SJSA1 (cell line): Measurements from ENCODE around the gene NHERF1. TPM values are rescaled to one million over a fixed set of nuclear protein-coding genes. Genes with fewer than 3 reads are reported as not detected.

Experiments used
- DNase-seq, 2 experiments: peaks; one replicate each; pipeline ENCODE4 v3.0.0-alpha.2; 2015 to 2020; ENCODE audit warnings: low spot score in 2 of 2, low read depth in 1 of 2
- H3K27ac ChIP-seq: fragments of 250-450 bp; sonication (Bioruptor Pico); 2 replicates; pipeline ENCODE4 v1.5.1; 2020; ENCODE audit warnings: mild to moderate bottlenecking, moderate library complexity
- H3K27me3 ChIP-seq: fragments of 250-450 bp; sonication (Bioruptor Pico); replicated peaks from 2 replicates; pipeline ENCODE4 v1.5.1; 2020; ENCODE audit warnings: mild to moderate bottlenecking, moderate library complexity
- H3K36me3 ChIP-seq: fragments of 250-450 bp; sonication (Bioruptor Pico); 2 replicates; pipeline ENCODE4 v1.5.1; 2020; ENCODE audit warnings: mild to moderate bottlenecking
- H3K4me1 ChIP-seq: fragments of 250-450 bp; sonication (Bioruptor Pico); replicated peaks from 2 replicates; pipeline ENCODE4 v1.6.1; 2021; ENCODE audit warnings: mild to moderate bottlenecking
- H3K4me3 ChIP-seq: fragments of 250-450 bp; sonication (Bioruptor Pico); 2 replicates; pipeline ENCODE4 v1.5.1; 2020; ENCODE audit warnings: mild to moderate bottlenecking
- H3K9me3 ChIP-seq: fragments of 250-450 bp; sonication (Bioruptor Pico); replicated peaks from 2 replicates; pipeline ENCODE4 v1.5.1; 2020; ENCODE audit warnings: mild to moderate bottlenecking
- total RNA-seq: library from RNA; depleted of rRNA; stranded (reverse); fragments of >200 nt; shearing (Covaris generic); gene quantifications from 2 replicates; pipeline ENCODE4 v1.2.3, GENCODE V29; 2014; rRNA removed

The NHERF1 gene
- total RNA-seq, 1 experiment from 2014 or later: 41.6 TPM

DNA sequence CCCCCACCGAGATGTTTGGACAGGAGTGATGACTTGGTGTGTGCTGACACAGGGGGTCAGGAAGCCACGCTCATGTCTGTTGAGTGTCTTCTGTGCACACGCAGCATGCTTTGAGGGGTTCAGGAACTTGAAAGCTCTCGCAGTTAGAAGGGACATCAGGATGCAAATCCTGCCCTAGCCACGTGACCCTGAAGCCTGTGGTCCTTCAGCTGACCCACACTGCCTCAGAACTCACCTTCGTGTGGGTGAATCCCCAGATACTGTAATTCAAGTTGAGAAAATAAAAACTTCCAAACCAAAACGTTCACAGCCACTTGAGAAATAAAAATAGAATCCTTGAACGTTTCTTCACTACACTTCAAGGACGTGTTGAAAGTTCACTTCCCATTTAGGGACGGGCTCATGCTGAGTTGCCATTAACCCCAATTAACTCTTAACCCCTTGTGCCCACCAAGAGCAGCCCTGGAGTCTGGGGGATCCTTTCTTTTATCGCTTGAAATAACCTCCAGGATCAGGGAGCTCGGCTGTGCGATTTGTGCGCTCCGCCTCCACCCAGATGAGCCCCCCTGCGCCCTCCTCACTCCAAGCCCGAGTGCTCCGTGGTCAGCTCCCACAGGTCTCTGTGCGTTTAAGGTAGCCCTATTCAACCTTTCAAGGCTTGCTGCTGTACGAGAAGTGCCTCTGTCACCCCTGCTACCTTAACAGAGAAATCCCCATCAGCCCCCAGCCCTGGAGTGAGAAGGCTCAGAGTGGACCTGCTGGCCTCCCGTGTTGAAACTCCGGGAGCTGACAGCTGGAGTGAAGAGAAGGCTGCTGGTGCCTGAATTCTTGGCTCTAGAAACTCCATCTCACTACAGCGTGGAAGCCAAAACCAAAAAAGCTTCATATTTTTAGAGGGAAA, 63.9 kb downstream of the NHERF1 start:
- H3K36me3 ChIP-seq: peaks cover 48% of the 10 kb centered on the region
- H3K4me3 ChIP-seq: no peak overlapping the region
- no peaks in the 10 kb centered on the region for H3K27me3 ChIP-seq
- no peak for DNase-seq
- H3K27ac ChIP-seq: no peak overlapping the region
- H3K4me1 ChIP-seq: 0 out of 2 replicates have a peak, but pooled peaks cover 3% of the 10 kb centered on the region
- H3K9me3 ChIP-seq: no peaks in the 10 kb centered on the region

DNA sequence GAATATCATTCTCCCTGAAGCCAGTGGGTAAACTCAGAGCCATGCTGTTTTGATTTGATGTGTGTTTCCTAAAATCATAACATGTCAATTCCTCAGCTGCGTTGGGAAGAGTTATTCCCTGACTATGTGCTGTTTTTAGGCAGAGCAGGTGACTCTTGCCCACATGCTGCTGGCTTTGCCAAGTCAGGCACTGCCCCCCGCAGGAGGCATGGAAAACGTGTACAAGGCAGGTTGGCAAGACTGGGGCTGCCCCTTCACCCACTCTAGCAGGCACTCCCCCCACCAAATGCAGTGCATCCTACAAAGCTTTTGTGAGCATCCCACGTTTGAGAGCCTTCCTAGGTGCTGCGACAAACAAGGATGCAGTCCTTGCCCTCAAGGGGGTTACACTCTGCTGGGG, 66.0 kb downstream of the NHERF1 start:
- Histone ChIP-seq H3K27ac (no peak overlapping the region), H3K4me3 (no peak overlapping the region), H3K4me1 (0 out of 2 replicates have a peak, but pooled peaks cover 3% of the 10 kb centered on the region), H3K36me3 (peaks cover 55% of the 10 kb centered on the region), H3K27me3 (no peaks in the 10 kb centered on the region), H3K9me3 (no peaks in the 10 kb centered on the region)
- DNase-seq: no peak

DNA sequence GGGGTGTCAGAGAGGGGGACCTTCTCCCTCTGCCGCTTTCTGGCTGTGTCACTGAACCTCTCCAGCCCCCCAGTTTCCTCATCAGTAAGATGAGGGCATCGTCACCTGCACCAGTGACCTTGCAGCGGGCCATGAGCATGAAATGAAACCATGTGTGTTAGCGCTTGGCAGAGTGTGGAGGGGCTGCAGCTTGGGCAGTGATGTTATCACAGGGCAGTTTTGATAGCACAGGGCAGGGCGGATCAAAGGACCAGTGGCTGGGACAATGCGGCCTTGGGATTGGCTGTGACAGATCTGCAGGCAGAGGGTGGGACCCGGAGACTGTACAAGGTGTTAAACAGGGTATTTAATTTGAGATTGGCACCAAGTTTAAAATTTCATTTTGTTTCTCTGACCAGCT, 66.6 kb downstream of the NHERF1 start:
- Histone ChIP-seq H3K27me3 (no peaks in the 10 kb centered on the region), H3K4me3 (no peak overlapping the region), H3K36me3 (peaks cover 61% of the 10 kb centered on the region), H3K9me3 (no peaks in the 10 kb centered on the region), H3K4me1 (0 out of 2 replicates have a peak, but pooled peaks cover 3% of the 10 kb centered on the region), H3K27ac (no peak overlapping the region)
- no peak for DNase-seq

DNA sequence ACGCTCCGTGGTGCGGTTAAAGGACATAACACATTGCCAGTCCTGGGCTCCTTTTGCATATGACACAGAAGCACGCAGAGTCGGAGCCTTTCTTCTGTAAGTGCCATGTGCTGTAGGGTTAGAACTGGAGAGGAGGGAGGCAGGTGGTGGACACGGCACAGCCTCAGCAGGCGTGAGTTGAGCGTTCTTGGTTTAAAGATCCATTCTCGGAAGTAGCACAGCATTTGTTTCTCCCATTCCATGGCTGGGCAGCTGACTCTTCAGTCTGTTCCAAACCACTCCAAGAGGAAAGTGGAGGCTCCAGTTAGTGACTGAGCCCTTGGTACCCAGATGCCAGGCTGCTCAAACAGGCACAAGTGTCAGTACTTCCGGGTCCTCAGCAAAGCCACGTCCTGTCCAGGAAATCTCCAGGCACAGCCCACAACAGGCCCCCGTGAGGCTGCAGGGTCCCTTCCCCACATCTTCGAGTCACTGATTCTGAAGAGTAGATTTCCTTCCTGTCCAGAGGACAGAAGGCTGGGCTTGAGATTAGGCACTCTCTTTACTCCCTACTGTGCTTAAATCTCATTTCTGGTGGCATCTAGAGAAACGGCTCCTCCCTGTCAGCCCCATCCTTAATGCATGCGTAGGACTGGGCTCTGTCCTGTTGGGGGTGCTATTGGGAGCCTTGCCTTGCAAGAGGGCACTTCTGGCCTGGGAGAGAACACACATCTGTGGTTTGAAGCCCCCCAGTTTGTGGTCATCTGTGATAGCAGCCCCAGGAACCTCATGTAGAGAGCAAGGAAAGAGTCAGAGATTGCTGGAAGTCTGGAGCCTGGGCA, 67.3 kb downstream of the NHERF1 start:
- Histone ChIP-seq H3K27me3 (no peaks in the 10 kb centered on the region), H3K36me3 (peaks cover 68% of the 10 kb centered on the region), H3K4me1 (0 out of 2 replicates have a peak, but pooled peaks cover 3% of the 10 kb centered on the region), H3K9me3 (no peaks in the 10 kb centered on the region), H3K4me3 (no peak overlapping the region), H3K27ac (no peak overlapping the region)
- no peak for DNase-seq

DNA sequence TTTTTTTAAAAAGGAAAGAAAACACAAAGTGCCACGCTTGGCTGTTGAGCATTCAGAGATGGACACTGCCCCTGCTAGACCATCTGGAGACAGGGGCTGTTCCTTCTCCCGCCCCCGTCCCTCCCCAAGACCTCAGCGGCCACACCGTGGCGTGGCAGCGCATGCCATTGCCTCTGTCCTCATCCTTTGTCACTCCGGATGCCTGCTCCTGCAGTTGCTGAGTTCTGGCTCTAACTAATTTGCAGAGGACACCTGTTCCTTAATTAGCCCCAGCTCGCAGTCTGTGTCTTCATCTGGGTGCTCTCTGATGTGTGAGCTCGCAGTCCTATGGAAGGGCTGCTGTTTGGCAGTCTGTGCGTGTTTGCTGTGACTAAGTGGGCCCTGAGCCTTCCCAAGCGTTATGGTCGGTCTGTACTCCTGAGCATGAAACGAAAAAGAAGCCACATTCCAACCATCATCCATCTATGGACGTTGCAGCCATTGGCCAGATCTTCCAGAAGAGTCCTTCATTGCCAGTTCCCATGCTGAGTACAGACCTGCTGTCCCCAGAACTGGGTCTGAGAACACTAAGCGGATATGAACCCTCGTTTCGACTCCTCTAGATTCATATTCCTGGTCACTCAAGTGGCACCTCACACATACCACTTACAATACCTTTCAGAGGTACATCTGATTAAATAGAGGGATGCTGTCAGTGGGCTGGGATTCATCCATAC, 68.6 kb downstream of the NHERF1 start:
- Histone ChIP-seq H3K27me3 (no peaks in the 10 kb centered on the region), H3K36me3 (peaks cover 78% of the 10 kb centered on the region), H3K27ac (no peak overlapping the region), H3K4me1 (no peaks in the 10 kb centered on the region), H3K4me3 (no peak overlapping the region), H3K9me3 (no peaks in the 10 kb centered on the region)
- DNase-seq: no peak

DNA sequence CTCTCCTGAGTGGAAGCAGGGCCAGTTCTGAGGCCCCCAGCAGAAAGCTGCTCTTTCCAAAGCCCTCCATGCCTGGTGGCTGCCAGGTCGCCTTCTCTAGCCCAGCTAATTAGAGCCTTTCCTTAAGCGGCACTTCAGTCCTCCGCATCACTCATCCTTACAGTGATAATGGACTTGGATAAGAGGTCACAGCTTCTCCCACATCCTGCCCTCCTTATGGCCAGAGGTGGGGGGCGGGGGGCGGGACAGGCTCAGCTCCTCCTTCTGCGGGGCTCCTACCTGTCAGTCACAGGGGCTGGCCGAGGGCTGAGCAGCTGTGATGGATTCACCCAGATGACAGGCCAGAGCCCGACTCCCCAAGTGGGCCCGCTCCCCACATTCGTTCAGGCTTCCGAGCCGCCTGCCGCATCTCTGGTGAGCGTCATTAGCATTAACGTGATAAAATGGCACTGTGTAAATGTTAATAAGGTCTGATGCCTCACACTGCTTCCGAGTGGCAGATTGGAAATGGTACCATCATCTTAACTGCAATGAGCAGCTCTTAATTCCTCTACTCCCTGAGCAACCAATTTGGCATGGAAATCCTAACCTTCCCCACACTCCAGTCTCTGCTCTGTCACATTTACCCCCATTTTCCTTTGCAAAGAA, 70.0 kb downstream of the NHERF1 start:
- no peak for DNase-seq
- Histone ChIP-seq H3K4me3 (no peak overlapping the region), H3K27ac (no peak overlapping the region), H3K9me3 (no peaks in the 10 kb centered on the region), H3K27me3 (no peaks in the 10 kb centered on the region), H3K4me1 (no peaks in the 10 kb centered on the region), H3K36me3 (peaks cover 71% of the 10 kb centered on the region)

Other genes with a start within 250 kb of the NHERF1 start
- gene CD300LB, start 217.2 kb upstream of the NHERF1 start, total RNA-seq: not detected in 2 replicates
- gene CD300C, start 202.5 kb upstream of the NHERF1 start, total RNA-seq: not detected in 2 replicates
- not detected in 2 replicates for gene CD300H, start 181.1 kb upstream of the NHERF1 start, total RNA-seq
- not detected in 2 replicates for gene CD300LD, start 156.3 kb upstream of the NHERF1 start, total RNA-seq
- gene CD300E, start 124.9 kb upstream of the NHERF1 start, total RNA-seq: not detected in 2 replicates
- gene CD300LF, start 35.7 kb upstream of the NHERF1 start, total RNA-seq: not detected in 2 replicates
- gene RAB37, start 11.4 kb upstream of the NHERF1 start, total RNA-seq: 1.6 and 3.0 TPM in 2 replicates
- 32.9 and 61.3 TPM in 2 replicates for gene NAT9, start 27.7 kb downstream of the NHERF1 start, total RNA-seq
- gene GRIN2C, start 111.3 kb downstream of the NHERF1 start, total RNA-seq: not detected in 2 replicates
- 14.5 and 18.3 TPM in 2 replicates for gene FDXR, start 124.4 kb downstream of the NHERF1 start, total RNA-seq
- not detected in 2 replicates for gene FADS6, start 145.0 kb downstream of the NHERF1 start, total RNA-seq
- not detected in 2 replicates for gene USH1G, start 174.6 kb downstream of the NHERF1 start, total RNA-seq
- gene OTOP2, start 175.6 kb downstream of the NHERF1 start, total RNA-seq: not detected in 2 replicates
- gene OTOP3, start 187.3 kb downstream of the NHERF1 start, total RNA-seq: not detected in 2 replicates
- gene HID1, start 224.1 kb downstream of the NHERF1 start, total RNA-seq: 0.16 TPM in 1 of 2 replicates, not detected in the other
- 9.6 and 14.7 TPM in 2 replicates for gene CDR2L, start 239.0 kb downstream of the NHERF1 start, total RNA-seq